Central memory CD8-positive, alpha-beta T cell (primary cell): ENCODE results near the gene RNF34.

Experiments used
- ATAC-seq: fragments of 150-1000 bp; cut with Tn5 transposase; replicated peaks from 2 replicates; pipeline ENCODE4 v1.10.0; 2022; ENCODE audit warnings: mild to moderate bottlenecking, moderate FRiP score, moderate number of reproducible peaks; ENCODE audit not compliant: poor library complexity, severe bottlenecking; ENCODE audit errors: extremely low read depth
- DNase-seq, 2 donors: peaks; one replicate each; pipeline ENCODE4 v3.0.0; 2021; ENCODE audit warnings: low spot score in 2 of 2
- H3K27ac Mint-ChIP-seq: one replicate; pipeline ENCODE4 v1.8.0; 2022; ENCODE audit warnings: low read depth, mild to moderate bottlenecking, moderate library complexity, mixed read lengths
- H3K27me3 Mint-ChIP-seq: one replicate; pipeline ENCODE4 v1.8.0; 2022; ENCODE audit warnings: mixed read lengths
- H3K36me3 Mint-ChIP-seq: one replicate; pipeline ENCODE4 v1.8.0; 2022; ENCODE audit warnings: mild to moderate bottlenecking, moderate library complexity, mixed read lengths; ENCODE audit not compliant: insufficient read depth
- H3K4me1 Mint-ChIP-seq: one replicate; pipeline ENCODE4 v1.8.0; 2022; ENCODE audit warnings: mixed read lengths
- H3K4me3 Mint-ChIP-seq: one replicate; pipeline ENCODE4 v1.8.0; 2022; ENCODE audit warnings: mild to moderate bottlenecking, moderate library complexity, mixed read lengths
- H3K9me3 Mint-ChIP-seq: one replicate; pipeline ENCODE4 v1.8.0; 2022; ENCODE audit warnings: mixed read lengths

RNF34 gene

DNA sequence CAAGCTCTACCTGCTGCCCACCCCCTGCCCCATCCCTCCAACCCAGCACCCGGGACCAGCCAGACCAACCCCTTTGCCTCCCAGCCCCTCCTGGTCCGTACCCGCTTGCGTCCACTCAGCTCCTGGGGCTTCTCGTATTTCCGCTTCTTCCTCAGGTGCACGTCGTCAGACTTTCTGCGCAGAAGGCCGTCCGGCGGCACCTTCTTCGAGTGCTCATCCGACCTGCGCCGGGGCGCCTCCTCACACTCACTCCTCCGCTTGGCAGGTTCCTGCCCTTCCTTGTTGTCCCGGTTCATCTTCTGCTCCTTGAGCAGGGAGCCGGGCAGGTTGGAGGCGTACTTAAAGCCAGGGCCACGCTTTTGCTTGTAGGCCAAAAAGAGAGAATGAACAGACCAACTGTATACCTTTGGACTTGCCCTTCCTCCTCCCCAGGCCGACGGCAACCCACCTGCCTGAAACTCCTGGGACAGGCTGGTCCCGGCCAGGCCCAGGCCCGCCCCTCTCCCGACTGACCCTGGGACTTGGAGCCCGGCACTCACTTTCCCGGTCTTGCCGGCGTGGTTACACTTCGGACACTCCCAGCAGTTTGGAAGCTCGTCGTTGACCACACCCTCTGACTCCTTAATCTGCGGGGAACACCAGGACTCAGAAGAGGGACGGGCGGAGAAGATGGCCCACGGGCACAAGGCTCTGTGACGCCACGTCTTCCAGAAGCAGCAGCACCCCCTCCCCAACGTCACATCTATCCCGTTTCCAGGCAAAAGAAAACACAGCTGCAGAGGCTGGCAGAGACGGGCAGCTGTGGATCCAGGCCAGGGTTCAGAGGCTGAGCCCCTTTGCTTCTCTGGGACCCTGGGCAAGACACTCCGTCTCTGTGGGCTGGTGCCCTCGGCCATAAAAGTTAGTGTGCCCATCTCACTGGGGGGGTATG lies 44.3 kb downstream of the RNF34 start:
- peaks cover 35% of the 10 kb centered on the region for H3K36me3 Mint-ChIP-seq
- H3K27ac Mint-ChIP-seq = peak overlapping the region; percentile 61

GRCh38 chr12:121444842-121445202 lies 44.9 kb downstream of the RNF34 start:
- no peak for ATAC-seq
- H3K27me3 Mint-ChIP-seq = no peaks in the 10 kb centered on the region
- H3K4me1 Mint-ChIP-seq = peaks cover 21% of the 10 kb centered on the region
- no peak overlapping the region for H3K27ac Mint-ChIP-seq
- peaks cover 30% of the 10 kb centered on the region for H3K36me3 Mint-ChIP-seq
- DNase-seq = no peak
- no peaks in the 10 kb centered on the region for H3K9me3 Mint-ChIP-seq
- H3K4me3 Mint-ChIP-seq = no peak overlapping the region

More for the DNA sequence above, 44.3 kb downstream of the RNF34 start:
- ATAC-seq = no peak
- Mint-ChIP-seq H3K4me3 (no peak overlapping the region), H3K9me3 (no peaks in the 10 kb centered on the region), H3K27me3 (no peaks in the 10 kb centered on the region), H3K4me1 (peaks cover 18% of the 10 kb centered on the region)
- no peak for DNase-seq

DNA sequence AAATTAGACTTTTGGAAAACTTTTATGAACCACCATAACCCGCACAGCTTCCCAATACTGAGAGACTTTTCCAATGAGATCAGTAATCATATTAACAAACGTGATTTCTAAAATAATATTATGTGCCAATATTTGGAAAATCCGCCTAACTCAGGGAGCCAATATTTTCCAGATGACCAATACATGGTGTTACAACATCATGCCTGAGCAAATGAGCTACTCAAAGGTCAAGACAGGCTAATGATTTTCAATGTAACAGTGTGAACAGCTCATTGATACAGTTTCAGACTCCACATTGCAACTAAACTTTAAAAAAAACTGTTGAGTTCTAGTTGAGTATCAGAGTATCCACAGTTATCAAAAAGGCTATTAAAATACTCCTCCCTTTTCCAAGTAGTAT lies 46.8 kb downstream of the RNF34 start:
- DNase-seq = no peak
- H3K9me3 Mint-ChIP-seq = no peaks in the 10 kb centered on the region
- peaks cover 21% of the 10 kb centered on the region for H3K4me1 Mint-ChIP-seq
- no peak overlapping the region for H3K4me3 Mint-ChIP-seq
- no peaks in the 10 kb centered on the region for H3K27me3 Mint-ChIP-seq
- H3K27ac Mint-ChIP-seq = no peak overlapping the region
- peaks cover 24% of the 10 kb centered on the region for H3K36me3 Mint-ChIP-seq
- ATAC-seq = no peak

DNA sequence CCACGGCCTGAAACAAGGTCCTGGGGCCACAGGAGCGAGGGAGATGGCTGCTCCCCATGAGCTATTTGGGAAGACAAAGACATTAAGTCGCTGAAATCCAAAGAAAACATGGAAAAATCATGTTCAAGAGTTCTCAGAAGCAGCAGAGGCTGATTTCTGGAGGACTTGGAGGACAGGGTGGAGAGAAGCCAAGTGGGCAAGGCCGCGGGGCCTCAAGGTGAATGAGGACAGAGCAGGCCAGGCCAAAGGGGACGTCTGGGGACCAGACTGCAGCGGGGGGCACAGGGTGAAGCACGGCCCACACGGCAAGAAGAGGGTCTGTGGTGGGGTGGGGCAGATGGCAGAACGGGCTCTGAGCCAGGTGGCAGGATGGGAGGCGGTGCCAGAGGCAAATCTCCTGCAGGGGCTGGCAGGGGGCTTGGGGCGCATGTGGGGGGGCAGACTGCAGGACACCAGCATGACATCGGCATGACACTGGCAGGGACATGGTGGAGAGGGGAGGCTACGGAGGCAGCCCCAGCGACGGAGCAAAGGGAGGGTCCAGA lies 48.9 kb downstream of the RNF34 start:
- peaks cover 17% of the 10 kb centered on the region for H3K4me1 Mint-ChIP-seq

DNA sequence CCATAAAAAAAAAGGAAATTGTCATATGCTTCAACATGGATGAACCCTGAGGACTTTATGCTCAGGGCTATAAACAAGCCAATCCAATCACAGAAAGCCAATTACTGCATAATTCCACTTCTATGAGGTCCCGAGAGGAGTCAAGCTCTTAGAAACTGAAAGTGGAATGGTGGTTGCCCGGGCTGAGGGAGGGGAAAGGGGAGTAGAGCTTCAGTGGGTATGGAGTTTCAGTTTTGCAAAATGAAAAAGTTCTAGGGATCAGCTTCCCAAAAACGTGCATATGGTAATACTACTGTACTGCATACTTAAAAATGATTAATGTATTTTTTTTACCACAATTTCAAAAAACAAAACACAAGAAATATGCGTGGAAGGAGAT lies 52.0 kb downstream of the RNF34 start:
- ATAC-seq (no peak), DNase-seq (no peak)
- peaks cover 20% of the 10 kb centered on the region for H3K36me3 Mint-ChIP-seq
- no peaks in the 10 kb centered on the region for H3K9me3 Mint-ChIP-seq
- no peak overlapping the region for H3K4me3 Mint-ChIP-seq
- H3K27me3 Mint-ChIP-seq = no peaks in the 10 kb centered on the region
- no peak overlapping the region for H3K27ac Mint-ChIP-seq
- H3K4me1 Mint-ChIP-seq = peaks cover 38% of the 10 kb centered on the region

More for the DNA sequence above, 48.9 kb downstream of the RNF34 start:
- ATAC-seq (no peak), DNase-seq (no peak)
- no peaks in the 10 kb centered on the region for H3K9me3 Mint-ChIP-seq
- H3K4me3 Mint-ChIP-seq = no peak overlapping the region
- H3K36me3 Mint-ChIP-seq = peaks cover 26% of the 10 kb centered on the region
- no peak overlapping the region for H3K27ac Mint-ChIP-seq
- H3K27me3 Mint-ChIP-seq = no peaks in the 10 kb centered on the region

GRCh38 chr12:121452340-121452984 lies 52.5 kb downstream of the RNF34 start:
- DNase-seq = no peak
- Mint-ChIP-seq H3K36me3 (peaks cover 20% of the 10 kb centered on the region), H3K4me3 (no peak overlapping the region), H3K4me1 (peaks cover 43% of the 10 kb centered on the region), H3K27ac (no peak overlapping the region), H3K27me3 (no peaks in the 10 kb centered on the region), H3K9me3 (no peaks in the 10 kb centered on the region)
- no peak for ATAC-seq

GRCh38 chr12:121452985-121453360 lies 53.1 kb downstream of the RNF34 start:
- no peak for DNase-seq
- Mint-ChIP-seq H3K4me1 (peaks cover 48% of the 10 kb centered on the region), H3K9me3 (no peaks in the 10 kb centered on the region), H3K27ac (no peak overlapping the region), H3K36me3 (peaks cover 22% of the 10 kb centered on the region), H3K27me3 (no peaks in the 10 kb centered on the region), H3K4me3 (no peak overlapping the region)
- no peak for ATAC-seq

DNA sequence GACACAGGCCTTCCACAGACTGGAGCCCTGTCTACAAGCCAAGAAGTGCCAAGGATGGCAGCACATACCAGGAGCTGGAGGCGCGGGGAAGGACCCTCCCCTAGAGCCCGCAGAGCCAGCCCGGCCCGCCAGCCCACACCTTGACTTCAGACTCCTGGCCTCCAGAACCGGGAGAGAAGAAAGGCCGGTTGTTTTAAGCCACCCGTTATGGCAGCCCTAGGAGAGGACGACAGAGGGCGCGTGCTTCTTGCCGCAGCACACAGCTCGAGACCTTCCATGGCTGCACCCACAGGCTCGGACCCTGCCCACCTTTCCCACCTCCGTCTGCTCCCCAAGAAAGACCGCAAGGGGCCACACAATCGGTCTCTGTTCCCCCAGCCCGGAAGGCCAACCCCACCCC lies 53.7 kb downstream of the RNF34 start:
- peak overlapping the region; percentile 86 for H3K27ac Mint-ChIP-seq
- peaks cover 45% of the 10 kb centered on the region for H3K4me1 Mint-ChIP-seq
- H3K36me3 Mint-ChIP-seq = peaks cover 23% of the 10 kb centered on the region
- no peaks in the 10 kb centered on the region for H3K9me3 Mint-ChIP-seq
- H3K4me3 Mint-ChIP-seq = no peak overlapping the region
- H3K27me3 Mint-ChIP-seq = no peaks in the 10 kb centered on the region
- no peak for DNase-seq
- no peak for ATAC-seq

DNA sequence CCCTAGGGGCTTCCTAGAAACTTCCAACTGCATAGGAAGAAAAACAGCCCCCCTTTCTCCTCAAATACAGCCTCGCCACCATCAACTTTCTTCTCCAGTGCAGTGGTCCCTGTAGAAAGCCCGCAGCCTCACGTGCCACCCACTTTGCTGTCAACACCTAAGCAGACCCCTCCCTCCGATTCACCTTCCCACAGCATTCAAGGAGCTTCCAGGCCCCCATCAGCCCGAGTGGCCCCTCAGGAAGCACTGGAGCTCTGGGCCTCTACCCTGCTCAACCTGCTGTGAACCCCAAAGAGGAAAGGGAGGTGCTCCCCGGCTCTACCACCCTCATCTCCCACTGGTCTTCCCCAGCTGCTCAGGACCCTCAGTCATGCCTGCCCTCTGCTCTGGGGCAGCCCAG lies 55.0 kb downstream of the RNF34 start:
- no peak for DNase-seq
- Mint-ChIP-seq H3K4me3 (no peak overlapping the region), H3K9me3 (no peaks in the 10 kb centered on the region), H3K27ac (peak overlapping the region; percentile 86), H3K4me1 (peaks cover 38% of the 10 kb centered on the region), H3K36me3 (peaks cover 22% of the 10 kb centered on the region), H3K27me3 (no peaks in the 10 kb centered on the region)
- no peak for ATAC-seq

DNA sequence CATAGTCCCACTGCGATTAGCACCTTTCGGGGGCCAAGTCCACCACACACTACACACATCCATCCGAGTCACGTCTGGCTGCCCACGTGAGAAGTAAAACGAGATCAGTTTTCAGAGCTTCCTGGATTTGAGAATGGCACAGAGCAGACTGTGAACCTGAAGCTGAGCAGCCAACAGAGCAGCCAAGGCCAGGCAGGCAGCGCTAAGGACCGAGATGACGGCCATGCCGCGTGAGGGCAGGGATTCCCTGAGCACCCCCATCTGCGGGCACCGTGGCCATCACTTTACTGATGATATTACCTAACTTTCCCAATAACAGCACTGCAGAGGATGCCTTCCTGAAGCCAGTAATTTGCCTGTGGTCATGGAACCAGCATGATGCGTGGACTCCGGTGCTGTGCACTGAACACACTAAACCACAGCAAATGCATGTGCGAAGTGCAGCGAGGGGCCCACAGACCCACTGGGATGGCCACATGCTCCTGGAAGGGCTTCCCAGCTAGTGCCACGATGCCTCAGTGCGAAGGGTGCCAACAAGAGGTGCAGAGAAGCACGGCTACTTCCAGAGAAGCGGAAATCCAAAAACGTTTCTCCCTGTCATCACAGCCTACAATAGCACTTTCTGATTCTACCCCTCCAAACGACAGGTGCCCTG lies 56.0 kb downstream of the RNF34 start:
- H3K4me3 Mint-ChIP-seq = no peak overlapping the region
- H3K27ac Mint-ChIP-seq = no peak overlapping the region
- H3K36me3 Mint-ChIP-seq = peaks cover 22% of the 10 kb centered on the region
- ATAC-seq = no peak
- H3K27me3 Mint-ChIP-seq = no peaks in the 10 kb centered on the region
- H3K9me3 Mint-ChIP-seq = no peaks in the 10 kb centered on the region
- H3K4me1 Mint-ChIP-seq = peaks cover 48% of the 10 kb centered on the region
- DNase-seq = no peak

GRCh38 chr12:121456551-121456950 lies 56.6 kb downstream of the RNF34 start:
- no peak overlapping the region for H3K27ac Mint-ChIP-seq
- no peaks in the 10 kb centered on the region for H3K9me3 Mint-ChIP-seq
- no peak overlapping the region for H3K4me3 Mint-ChIP-seq
- ATAC-seq = no peak
- H3K27me3 Mint-ChIP-seq = no peaks in the 10 kb centered on the region
- DNase-seq = no peak
- H3K36me3 Mint-ChIP-seq = peaks cover 22% of the 10 kb centered on the region
- H3K4me1 Mint-ChIP-seq = peaks cover 55% of the 10 kb centered on the region

GRCh38 chr12:121461048-121461447 lies 61.1 kb downstream of the RNF34 start:
- H3K9me3 Mint-ChIP-seq = no peaks in the 10 kb centered on the region
- no peak overlapping the region for H3K4me3 Mint-ChIP-seq
- peak overlapping the region; percentile 47 for H3K27ac Mint-ChIP-seq
- H3K36me3 Mint-ChIP-seq = peaks cover 6% of the 10 kb centered on the region
- no peaks in the 10 kb centered on the region for H3K27me3 Mint-ChIP-seq
- H3K4me1 Mint-ChIP-seq = peaks cover 56% of the 10 kb centered on the region
- no peak for ATAC-seq
- DNase-seq = no peak
